Activated T-helper 17 cell treated with anti-CD3 and anti-CD28 coated beads, Interleukin-2, amount 50 U/mL, for 72 hours (primary cell): ENCODE results near the gene SUMF2. TPM values are rescaled to one million over a fixed set of nuclear protein-coding genes. Genes with fewer than 3 reads are reported as not detected.
A peak's percentile ranks its signal among the peaks of the same experiment; 100 is the strongest.
"Not testable (repeated sequence)": the region's sequence is repeated elsewhere in the genome, so short reads cannot be mapped to it uniquely, and the experiment has no call there.

Experiments
- ATAC-seq: fragments of 150-1000 bp; cut with Tn5 transposase; replicated peaks from 2 replicates; pipeline ENCODE4 v1.10.0; 2021; ENCODE audit warnings: mild to moderate bottlenecking, moderate library complexity
- H3K27ac Mint-ChIP-seq: one replicate; pipeline ENCODE4 v1.8.0; 2022; ENCODE audit warnings: mixed read lengths
- H3K27me3 Mint-ChIP-seq: one replicate; pipeline ENCODE4 v1.8.0; 2022; ENCODE audit warnings: mixed read lengths
- H3K36me3 Mint-ChIP-seq: one replicate; pipeline ENCODE4 v1.8.0; 2022; ENCODE audit warnings: low read depth, mild to moderate bottlenecking, mixed read lengths
- H3K4me1 Mint-ChIP-seq: one replicate; pipeline ENCODE4 v1.8.0; 2022; ENCODE audit warnings: mixed read lengths
- H3K4me3 Mint-ChIP-seq: one replicate; pipeline ENCODE4 v1.8.0; 2022; ENCODE audit warnings: mild to moderate bottlenecking, mixed read lengths
- H3K9me3 Mint-ChIP-seq: one replicate; pipeline ENCODE4 v1.8.0; 2022; ENCODE audit warnings: mixed read lengths
- total RNA-seq, 2 donors: library from RNA; stranded (reverse); gene quantifications; one replicate each; pipeline ENCODE4 v1.2.3, GENCODE V29; 2022

The SUMF2 gene
- total RNA-seq, 2 donors from 2014 or later = 88.2 to 89.6 TPM

DNA sequence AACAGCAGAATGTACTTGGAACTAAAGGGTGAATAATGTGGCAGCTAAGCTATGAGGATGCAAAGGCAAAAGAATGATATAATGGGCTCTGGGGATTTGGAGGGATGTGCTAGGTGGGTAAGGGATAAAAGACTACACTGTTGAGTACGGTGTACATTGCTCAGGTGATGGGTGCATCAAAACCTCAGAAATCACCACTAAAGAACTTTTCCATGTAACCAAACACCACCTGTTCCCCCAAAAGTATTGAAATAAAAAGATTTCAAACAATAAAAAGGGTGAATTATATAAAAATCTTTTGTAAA is 43.8 kb downstream of the SUMF2 start:
- peak overlapping the region; percentile 92 for H3K4me3 Mint-ChIP-seq

GRCh38 chr7:56110611-56111010 is 46.5 kb downstream of the SUMF2 start:
- H3K27me3 Mint-ChIP-seq = no peaks in the 10 kb centered on the region
- H3K27ac Mint-ChIP-seq = no peak overlapping the region
- peak; percentile 22 for ATAC-seq
- peaks cover 14% of the 10 kb centered on the region for H3K4me1 Mint-ChIP-seq
- H3K9me3 Mint-ChIP-seq = no peaks in the 10 kb centered on the region
- H3K36me3 Mint-ChIP-seq = peaks cover 11% of the 10 kb centered on the region
- H3K4me3 Mint-ChIP-seq = no peak overlapping the region

More for the DNA sequence above, 43.8 kb downstream of the SUMF2 start:
- Mint-ChIP-seq H3K36me3 (peaks cover 38% of the 10 kb centered on the region), H3K27me3 (no peaks in the 10 kb centered on the region), H3K4me1 (peaks cover 19% of the 10 kb centered on the region), H3K9me3 (no peaks in the 10 kb centered on the region), H3K27ac (peak overlapping the region; percentile 96)
- ATAC-seq = no peak

GRCh38 chr7:56112244-56112643 is 48.2 kb downstream of the SUMF2 start:
- H3K9me3 Mint-ChIP-seq, H3K4me3 Mint-ChIP-seq, ATAC-seq: not testable (repeated sequence)

DNA sequence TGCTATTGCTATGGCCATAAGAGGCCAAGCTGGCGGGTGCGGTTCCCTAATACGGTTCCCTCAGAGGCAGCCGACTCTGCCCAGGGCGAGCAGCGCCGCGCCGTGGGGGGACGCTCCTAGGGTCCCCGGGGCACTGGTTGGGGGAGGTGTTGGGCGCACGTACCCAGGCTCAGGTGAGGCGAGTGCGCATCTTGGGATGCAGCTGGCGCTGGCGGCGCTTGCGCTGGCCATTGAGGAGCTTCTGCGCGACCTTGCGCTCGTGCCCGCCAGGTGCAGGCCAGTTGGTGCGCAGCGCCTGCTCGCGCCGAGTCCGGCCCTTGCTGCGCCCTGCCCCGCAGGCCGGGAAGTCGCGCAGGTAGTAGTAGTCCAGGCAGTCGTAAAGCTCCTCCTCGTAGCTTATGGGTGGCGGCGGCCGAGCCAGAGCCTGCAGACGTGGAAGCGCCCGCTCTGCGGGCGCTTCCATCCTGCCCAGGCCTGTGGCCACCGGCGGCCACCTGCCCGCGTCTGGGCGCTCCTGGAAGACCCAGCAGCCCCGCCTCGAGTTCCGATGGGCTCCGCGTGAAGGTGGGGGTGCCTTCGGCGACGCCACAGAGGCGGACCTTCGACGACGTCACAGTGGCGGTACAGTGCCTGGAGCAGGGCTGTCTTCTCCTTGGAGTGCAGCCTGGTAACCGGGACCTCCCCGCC is 51.9 kb downstream of the SUMF2 start, which contains the start of gene NUPR2:
TSS of gene NUPR2 (minus strand) at position 566 of the 687 bp plus-strand sequence. CDS start at position 463, 103 bp downstream.
- no peak within 1 kb of the TSS for H3K4me3 Mint-ChIP-seq

More at GRCh38 chr7:56112244-56112643, 48.2 kb downstream of the SUMF2 start:
- not testable (repeated sequence) for H3K27ac Mint-ChIP-seq, H3K27me3 Mint-ChIP-seq, H3K36me3 Mint-ChIP-seq, H3K4me1 Mint-ChIP-seq

DNA sequence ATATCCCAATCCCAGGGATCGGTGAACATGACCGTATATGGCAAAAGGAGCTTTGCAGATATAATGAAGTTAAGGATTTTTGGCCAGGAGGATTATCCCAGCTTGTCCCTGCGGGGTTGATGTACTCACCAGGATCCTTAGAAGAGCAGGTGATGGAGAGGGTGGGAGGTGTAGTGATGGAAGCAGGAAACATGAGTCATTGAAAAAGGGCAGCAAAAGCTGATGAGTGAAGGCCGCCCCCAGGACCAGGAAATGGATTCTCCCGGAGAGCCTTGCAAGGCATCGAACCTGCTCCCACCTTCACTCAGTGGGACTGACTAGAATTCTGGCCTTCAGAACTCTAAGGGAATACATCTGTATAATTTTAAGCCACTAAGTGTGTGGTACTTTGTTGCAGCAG is 57.4 kb downstream of the SUMF2 start:
- no peak for ATAC-seq
- Mint-ChIP-seq H3K4me3 (no peak overlapping the region), H3K36me3 (no peaks in the 10 kb centered on the region), H3K27ac (no peak overlapping the region), H3K9me3 (no peaks in the 10 kb centered on the region), H3K4me1 (no peaks in the 10 kb centered on the region), H3K27me3 (peaks cover 4% of the 10 kb centered on the region)

More for the DNA sequence above, 51.9 kb downstream of the SUMF2 start, which contains the start of gene NUPR2:
- Mint-ChIP-seq H3K9me3 (no peaks in the 10 kb centered on the region), H3K27ac (no peak within 1 kb of the TSS), H3K27me3 (peaks cover 4% of the 10 kb centered on the region), H3K36me3 (no peaks in the 10 kb centered on the region), H3K4me1 (no peaks in the 10 kb centered on the region)
- no peak for ATAC-seq

GRCh38 chr7:56124981-56125380 is 60.9 kb downstream of the SUMF2 start:
- no peaks in the 10 kb centered on the region for H3K9me3 Mint-ChIP-seq
- no peaks in the 10 kb centered on the region for H3K4me1 Mint-ChIP-seq
- no peaks in the 10 kb centered on the region for H3K36me3 Mint-ChIP-seq
- H3K4me3 Mint-ChIP-seq = no peak overlapping the region
- no peaks in the 10 kb centered on the region for H3K27me3 Mint-ChIP-seq
- no peak for ATAC-seq
- no peak overlapping the region for H3K27ac Mint-ChIP-seq

DNA sequence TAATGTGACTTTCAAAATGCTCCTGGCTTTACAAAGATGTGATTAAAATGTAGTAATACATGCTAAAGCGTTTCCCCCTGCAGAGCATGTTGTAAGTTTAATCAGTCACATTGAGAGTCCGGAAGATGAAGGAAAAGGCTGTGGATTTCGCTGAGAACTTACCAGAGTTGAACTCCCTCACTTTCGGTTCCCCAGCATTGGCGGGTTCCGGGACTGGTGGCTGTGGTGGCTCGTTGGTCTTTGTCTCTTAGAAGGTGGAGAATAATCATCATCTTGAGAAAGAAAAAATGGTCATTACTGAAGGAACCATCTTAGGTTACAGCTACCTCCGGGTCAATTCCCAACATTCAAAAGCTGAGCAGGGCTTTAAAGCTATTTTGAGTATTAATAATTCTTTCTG is 61.7 kb downstream of the SUMF2 start:
- H3K4me3 Mint-ChIP-seq = no peak overlapping the region
- no peak overlapping the region for H3K27ac Mint-ChIP-seq
- ATAC-seq = no peak
- no peaks in the 10 kb centered on the region for H3K36me3 Mint-ChIP-seq
- H3K4me1 Mint-ChIP-seq = no peaks in the 10 kb centered on the region
- H3K27me3 Mint-ChIP-seq = no peaks in the 10 kb centered on the region
- no peaks in the 10 kb centered on the region for H3K9me3 Mint-ChIP-seq

DNA sequence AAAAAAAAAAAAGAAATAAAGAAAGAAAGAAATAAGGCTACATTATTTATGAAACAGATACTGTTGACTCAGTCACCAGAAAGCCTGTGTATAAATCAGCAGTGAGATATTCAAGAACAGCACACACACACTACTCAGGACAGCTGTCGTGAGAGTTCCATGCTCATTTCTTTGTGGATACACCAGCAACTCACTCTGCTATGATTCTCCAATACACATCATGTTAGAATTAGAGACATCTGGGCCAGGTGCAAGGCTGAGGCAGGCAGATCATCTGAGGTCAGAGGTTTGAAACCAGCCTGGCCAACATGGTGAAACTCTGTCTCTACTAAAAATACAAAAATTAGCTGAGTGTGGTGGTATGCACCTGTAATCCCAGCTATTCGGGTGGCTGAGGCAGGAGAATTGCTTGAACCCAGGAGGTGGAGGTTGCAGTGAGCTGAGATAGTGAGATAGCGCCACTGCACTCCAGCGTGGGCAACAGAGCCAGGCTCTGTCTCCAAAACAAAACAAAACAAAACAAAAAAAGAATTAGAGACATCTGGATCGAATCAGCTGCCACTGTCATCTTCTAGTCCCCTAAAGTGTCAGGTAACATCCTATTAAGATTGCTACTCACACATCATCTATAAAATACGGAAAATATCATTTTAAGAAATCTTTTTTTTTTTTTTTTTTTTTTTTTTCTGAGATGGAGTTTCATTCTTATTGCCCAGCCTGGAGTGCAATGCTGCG is 63.3 kb downstream of the SUMF2 start:
- Mint-ChIP-seq H3K9me3 (no peaks in the 10 kb centered on the region), H3K27me3 (no peaks in the 10 kb centered on the region), H3K4me1 (no peaks in the 10 kb centered on the region), H3K4me3 (no peak overlapping the region), H3K36me3 (no peaks in the 10 kb centered on the region), H3K27ac (no peak overlapping the region)
- no peak for ATAC-seq

Other genes starting within 250 kb of the SUMF2 start
- gene SEPTIN14, start 201.5 kb upstream of the SUMF2 start, total RNA-seq = not detected
- 1 to 10 TPM; 2.4 to 2.8 TPM for gene ZNF713, start 176.8 kb upstream of the SUMF2 start, total RNA-seq
- gene MRPS17, start 112.4 kb upstream of the SUMF2 start, total RNA-seq = 10 to 100 TPM; 12.4 to 23.6 TPM
- gene NIPSNAP2, start 99.7 kb upstream of the SUMF2 start, total RNA-seq = 10 to 100 TPM; 36.6 to 57.3 TPM
- gene PSPH, start 12.8 kb upstream of the SUMF2 start, total RNA-seq = 10 to 100 TPM in 1 of 2 donors, 1 to 10 TPM in 1; 8.3 to 25.4 TPM
- 100 to 1,000 TPM; 108 to 232 TPM for gene CCT6A, start 12.5 kb upstream of the SUMF2 start, total RNA-seq
- gene PHKG1, start 28.7 kb downstream of the SUMF2 start, total RNA-seq = 1 to 10 TPM; 3.0 to 6.0 TPM
- 100 to 1,000 TPM; 498 to 792 TPM for gene CHCHD2, start 42.2 kb downstream of the SUMF2 start, total RNA-seq
- not detected for gene NUPR2, start 52.1 kb downstream of the SUMF2 start, total RNA-seq